H9 (cell line): Measurements from ENCODE around the gene FMOD. TPM values are rescaled to one million over a fixed set of nuclear protein-coding genes. Genes with fewer than 3 reads are reported as not detected.

Source experiments
- DNase-seq: peaks from one replicate; pipeline ENCODE4 v3.0.0-alpha.2; 2017
- H2AFZ ChIP-seq: one replicate; pipeline ENCODE4 v1.6.1; 2013; ENCODE audit warnings: mild to moderate bottlenecking, low read length, control low read depth, moderate library complexity
- H2AK5ac ChIP-seq: 2 replicates; pipeline ENCODE4 v1.6.1; 2013; ENCODE audit warnings: low read length, control low read depth, mixed read lengths; ENCODE audit not compliant: insufficient read length
- H2BK120ac ChIP-seq: one replicate; pipeline ENCODE4 v1.6.1; 2013; ENCODE audit warnings: low read depth, mild to moderate bottlenecking, low read length, control low read depth, inconsistent platforms; ENCODE audit not compliant: poor library complexity, severe bottlenecking
- H2BK12ac ChIP-seq: 2 replicates; pipeline ENCODE4 v1.6.1; 2013; ENCODE audit warnings: low read length, control low read depth, mixed read lengths, low read depth; ENCODE audit not compliant: insufficient read length
- H2BK15ac ChIP-seq: 2 replicates; pipeline ENCODE4 v1.6.1; 2013; ENCODE audit warnings: low read depth, low read length, control low read depth
- H2BK20ac ChIP-seq: one replicate; pipeline ENCODE4 v1.6.1; 2013; ENCODE audit warnings: low read depth, mild to moderate bottlenecking, low read length, control low read depth, inconsistent platforms; ENCODE audit not compliant: poor library complexity, severe bottlenecking
- H2BK5ac ChIP-seq: 2 replicates; pipeline ENCODE4 v1.6.1; 2013; ENCODE audit warnings: low read length, control low read depth, mixed read lengths; ENCODE audit not compliant: insufficient read length
- H3K14ac ChIP-seq: 2 replicates; pipeline ENCODE4 v1.6.1; 2013; ENCODE audit warnings: low read length, control low read depth; ENCODE audit not compliant: insufficient read depth
- H3K18ac ChIP-seq: 2 replicates; pipeline ENCODE4 v1.6.1; 2013; ENCODE audit warnings: low read depth, mild to moderate bottlenecking, mixed read lengths, low read length, control low read depth; ENCODE audit not compliant: insufficient read length
- H3K23ac ChIP-seq: 2 replicates; pipeline ENCODE4 v1.6.1; 2013; ENCODE audit warnings: low read length, control low read depth, mixed read lengths, low read depth; ENCODE audit not compliant: insufficient read length
- H3K23me2 ChIP-seq: 2 replicates; pipeline ENCODE4 v1.6.1; 2013; ENCODE audit warnings: low read depth, mild to moderate bottlenecking, mixed read lengths, low read length, control low read depth; ENCODE audit not compliant: insufficient read length, poor library complexity, severe bottlenecking
- H3K27ac ChIP-seq: 2 replicates; pipeline ENCODE4 v1.5.1; 2013; ENCODE audit warnings: low read length, control low read depth, mixed read lengths, low read depth; ENCODE audit not compliant: insufficient read length
- H3K27me3 ChIP-seq: 2 replicates; pipeline ENCODE4 v1.6.1; 2013; ENCODE audit warnings: low read length, control low read depth, inconsistent platforms; ENCODE audit not compliant: insufficient read depth
- H3K4ac ChIP-seq: 2 replicates; pipeline ENCODE4 v1.6.1; 2013; ENCODE audit warnings: low read depth, mild to moderate bottlenecking, control low read depth, inconsistent platforms, low read length, moderate library complexity
- H3K4me1 ChIP-seq: 2 replicates; pipeline ENCODE4 v1.6.1; 2013; ENCODE audit warnings: low read length, control low read depth, inconsistent platforms; ENCODE audit not compliant: insufficient read depth
- H3K4me2 ChIP-seq: 2 replicates; pipeline ENCODE4 v1.6.1; 2013; ENCODE audit warnings: low read length, control low read depth, mixed read lengths; ENCODE audit not compliant: insufficient read length, insufficient read depth
- H3K56ac ChIP-seq: 2 replicates; pipeline ENCODE4 v1.6.1; 2013; ENCODE audit warnings: low read depth, mild to moderate bottlenecking, mixed read lengths, low read length, control low read depth; ENCODE audit not compliant: insufficient read length
- H3K79me1 ChIP-seq: 2 replicates; pipeline ENCODE4 v1.6.1; 2013; ENCODE audit warnings: low read depth, mild to moderate bottlenecking, moderate library complexity, low read length, control low read depth, inconsistent platforms; ENCODE audit not compliant: insufficient read depth, poor library complexity, severe bottlenecking
- H3K79me2 ChIP-seq: 2 replicates; pipeline ENCODE4 v1.6.1; 2013; ENCODE audit warnings: low read length, control low read depth, inconsistent platforms; ENCODE audit not compliant: insufficient read depth
- H3K9ac ChIP-seq: 2 replicates; pipeline ENCODE4 v1.6.1; 2013; ENCODE audit warnings: low read length, control low read depth, mixed read lengths; ENCODE audit not compliant: insufficient read length; ENCODE audit errors: extremely low read depth
- H3K9me3 ChIP-seq: one replicate; pipeline ENCODE4 v1.6.1; 2013; ENCODE audit warnings: low read depth, low read length, inconsistent platforms; ENCODE audit not compliant: control insufficient read depth
- H3T11ph ChIP-seq: one replicate; pipeline ENCODE4 v1.6.1; 2013; ENCODE audit warnings: mild to moderate bottlenecking, low read length, control low read depth, inconsistent platforms
- H4K20me1 ChIP-seq: one replicate; pipeline ENCODE4 v1.6.1; 2013; ENCODE audit not compliant: control insufficient read depth, insufficient read length, insufficient read depth
- H4K5ac ChIP-seq: 2 replicates; pipeline ENCODE4 v1.6.1; 2013; ENCODE audit warnings: low read depth, mild to moderate bottlenecking, mixed read lengths, low read length, control low read depth; ENCODE audit not compliant: insufficient read length
- H4K8ac ChIP-seq: replicated peaks from 2 replicates; pipeline ENCODE4 v1.6.1; 2013; ENCODE audit warnings: low read length, control low read depth, mixed read lengths, low read depth; ENCODE audit not compliant: insufficient read length
- H4K91ac ChIP-seq: 2 replicates; pipeline ENCODE4 v1.6.1; 2013; ENCODE audit warnings: low read depth, mild to moderate bottlenecking, moderate library complexity, mixed read lengths, low read length, control low read depth; ENCODE audit not compliant: insufficient read length
- H3K27ac Mint-ChIP-seq, 3 experiments: 2 replicates in 2 of 3; 3 replicates in 1 of 3; pipeline ENCODE4 v1.8.0; 2020 to 2021; ENCODE audit warnings: mixed read lengths in 3 of 3, mild to moderate bottlenecking in 1 of 3, moderate library complexity in 1 of 3
- H3K27me3 Mint-ChIP-seq: 2 replicates; pipeline ENCODE4 v1.8.0; 2021; ENCODE audit warnings: low read depth, mild to moderate bottlenecking, moderate library complexity, mixed read lengths
- H3K36me3 Mint-ChIP-seq, 3 experiments: 2 replicates in 2 of 3; 3 replicates in 1 of 3; pipeline ENCODE4 v1.8.0; 2020 to 2021; ENCODE audit warnings: low read depth in 3 of 3, mixed read lengths in 3 of 3; ENCODE audit not compliant: insufficient read depth in 1 of 3
- H3K4me1 Mint-ChIP-seq, 2 experiments: 2 replicates each; pipeline ENCODE4 v1.8.0; 2020; ENCODE audit warnings: mixed read lengths in 2 of 2
- H3K4me3 Mint-ChIP-seq, 2 experiments: 2 replicates in 1 of 2; 3 replicates in 1 of 2; pipeline ENCODE4 v1.8.0; 2020 to 2021; ENCODE audit warnings: mild to moderate bottlenecking in 2 of 2, mixed read lengths in 2 of 2, moderate library complexity in 1 of 2
- H3K9me3 Mint-ChIP-seq, 2 experiments: 2 replicates in 1 of 2; 3 replicates in 1 of 2; pipeline ENCODE4 v1.8.0; 2020; ENCODE audit warnings: mild to moderate bottlenecking in 2 of 2, mixed read lengths in 2 of 2, moderate library complexity in 1 of 2
- WGBS: extraction: QIAGEN DNeasy Blood & Tissue Kit; methylation state at CpG from one replicate; pipeline ENCODE4 v1.1.7; 2013; ENCODE audit warnings: missing lambda C conversion rate, low lambda C conversion rate, mixed read lengths; ENCODE audit not compliant: insufficient read length; ENCODE audit errors: extremely low coverage; 5-methylcytosine and 5-hydroxymethylcytosine counted together
- total RNA-seq: library from RNA; stranded (reverse); gene quantifications from 2 replicates; pipeline ENCODE4 v1.2.1, GENCODE V29; 2021
- TF ChIP-seq, protein P1 (sequence below): fragments of 200-600 bp; sonication (generic); conservative IDR thresholded peaks from 3 replicates; pipeline ENCODE4 v1.8.0; 2021; ENCODE audit warnings: antibody characterized with exemption, mild to moderate bottlenecking

The FMOD gene
- total RNA-seq, 1 experiment from 2014 or later = not detected

DNA sequence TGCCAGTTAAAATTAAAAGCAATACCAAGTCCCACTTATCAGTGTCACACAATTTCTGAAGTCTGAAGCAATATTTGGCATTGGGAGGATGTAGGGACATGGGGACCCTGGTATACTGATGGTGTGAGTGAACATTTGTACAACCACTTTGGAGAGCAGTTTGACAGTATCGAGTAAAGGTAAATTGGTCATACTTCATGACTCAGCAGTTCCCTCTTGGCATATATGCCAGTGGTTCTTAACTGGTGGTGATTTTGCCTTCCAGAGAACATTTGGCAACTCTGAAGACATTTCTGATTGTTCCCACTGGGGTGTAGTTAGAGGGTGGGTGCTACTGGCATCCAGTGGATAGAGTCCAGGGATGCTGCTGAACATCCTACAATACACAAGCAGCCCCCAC, 19.7 kb downstream of the FMOD start:
- Histone ChIP-seq H3K79me1 (no peaks in the 10 kb centered on the region), H4K91ac (no peak overlapping the region), H4K5ac (no peak overlapping the region), H3K18ac (no peak overlapping the region), H2BK20ac (no peak overlapping the region), H2BK5ac (no peak overlapping the region), H2BK15ac (no peak overlapping the region), H2AFZ (no peak overlapping the region), H4K20me1 (peaks cover 2% of the 10 kb centered on the region), H3K14ac (no peak overlapping the region), H3K4ac (no peak overlapping the region), H3K9me3 (no peaks in the 10 kb centered on the region), H3K27ac (no peak overlapping the region), H3K27me3 (peaks cover 8% of the 10 kb centered on the region; the same call in 1 of the 2 replicates), H3K4me1 (peaks cover 5% of the 10 kb centered on the region; the same call in 1 of the 2 replicates), H3K56ac (no peak overlapping the region), H3T11ph (no peak overlapping the region), H3K9ac (no peak overlapping the region), H2AK5ac (no peak overlapping the region), H2BK12ac (no peak overlapping the region), H3K4me2 (no peak overlapping the region), H2BK120ac (no peak overlapping the region), H4K8ac (no peak overlapping the region), H3K23ac (no peak overlapping the region), H3K79me2 (no peaks in the 10 kb centered on the region), H3K23me2 (peaks cover 4% of the 10 kb centered on the region)
- no peaks in the 10 kb centered on the region for H3K9me3 Mint-ChIP-seq
- TF ChIP-seq, protein P1, sequence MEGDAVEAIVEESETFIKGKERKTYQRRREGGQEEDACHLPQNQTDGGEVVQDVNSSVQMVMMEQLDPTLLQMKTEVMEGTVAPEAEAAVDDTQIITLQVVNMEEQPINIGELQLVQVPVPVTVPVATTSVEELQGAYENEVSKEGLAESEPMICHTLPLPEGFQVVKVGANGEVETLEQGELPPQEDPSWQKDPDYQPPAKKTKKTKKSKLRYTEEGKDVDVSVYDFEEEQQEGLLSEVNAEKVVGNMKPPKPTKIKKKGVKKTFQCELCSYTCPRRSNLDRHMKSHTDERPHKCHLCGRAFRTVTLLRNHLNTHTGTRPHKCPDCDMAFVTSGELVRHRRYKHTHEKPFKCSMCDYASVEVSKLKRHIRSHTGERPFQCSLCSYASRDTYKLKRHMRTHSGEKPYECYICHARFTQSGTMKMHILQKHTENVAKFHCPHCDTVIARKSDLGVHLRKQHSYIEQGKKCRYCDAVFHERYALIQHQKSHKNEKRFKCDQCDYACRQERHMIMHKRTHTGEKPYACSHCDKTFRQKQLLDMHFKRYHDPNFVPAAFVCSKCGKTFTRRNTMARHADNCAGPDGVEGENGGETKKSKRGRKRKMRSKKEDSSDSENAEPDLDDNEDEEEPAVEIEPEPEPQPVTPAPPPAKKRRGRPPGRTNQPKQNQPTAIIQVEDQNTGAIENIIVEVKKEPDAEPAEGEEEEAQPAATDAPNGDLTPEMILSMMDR = no peak
- no peak overlapping the region for H3K27ac Mint-ChIP-seq
- DNase-seq = no peak
- H3K36me3 Mint-ChIP-seq = no peaks in the 10 kb centered on the region
- H3K4me3 Mint-ChIP-seq = no peak overlapping the region
- H3K4me1 Mint-ChIP-seq = peaks cover 25 to 32% of the 10 kb centered on the region in 2 experiments
- peaks cover 68% of the 10 kb centered on the region for H3K27me3 Mint-ChIP-seq
- no CpG with 5 or more reads among the region's 1 CpG for WGBS
